Neuronal stem cell (in vitro differentiated cells): ENCODE measurements around the gene MAPK4.
A peak's percentile ranks its signal among the peaks of the same experiment; 100 is the strongest.

Source experiments
- DNase-seq: peaks from one replicate; pipeline ENCODE4 v3.0.0-alpha.2; 2013; ENCODE audit warnings: low spot score
- H2AFZ ChIP-seq: one replicate; pipeline ENCODE4 v1.6.1; 2013; ENCODE audit warnings: mild to moderate bottlenecking, low read length, inconsistent platforms
- H2AK5ac ChIP-seq: 2 replicates; pipeline ENCODE4 v1.6.1; 2013; ENCODE audit warnings: low read depth, mild to moderate bottlenecking, inconsistent platforms, low read length, moderate library complexity, mixed read lengths
- H2BK120ac ChIP-seq: 2 replicates; pipeline ENCODE4 v1.6.1; 2013; ENCODE audit warnings: low read depth, mild to moderate bottlenecking, inconsistent platforms, low read length, moderate library complexity, mixed read lengths
- H2BK12ac ChIP-seq: one replicate; pipeline ENCODE4 v1.6.1; 2013; ENCODE audit warnings: low read length, inconsistent platforms
- H2BK15ac ChIP-seq: 2 replicates; pipeline ENCODE4 v1.6.1; 2013; ENCODE audit warnings: mild to moderate bottlenecking, low read length, inconsistent platforms, mixed read lengths
- H2BK5ac ChIP-seq: one replicate; pipeline ENCODE4 v1.6.1; 2013; ENCODE audit warnings: inconsistent platforms, mild to moderate bottlenecking, low read length, moderate library complexity
- H3K14ac ChIP-seq: one replicate; pipeline ENCODE4 v1.6.1; 2013; ENCODE audit warnings: low read length, inconsistent platforms
- H3K18ac ChIP-seq: 2 replicates; pipeline ENCODE4 v1.6.1; 2013; ENCODE audit warnings: low read length, inconsistent platforms
- H3K23ac ChIP-seq: 2 replicates; pipeline ENCODE4 v1.6.1; 2013; ENCODE audit warnings: low read depth, mild to moderate bottlenecking, mixed read lengths, low read length, inconsistent platforms; ENCODE audit not compliant: poor library complexity
- H3K27ac ChIP-seq: replicated peaks from 3 replicates; pipeline ENCODE4 v1.5.1; 2013; ENCODE audit warnings: low read length, inconsistent platforms
- H3K27me3 ChIP-seq, 3 experiments: 2 replicates each; pipeline ENCODE4 v1.6.1; 2013; ENCODE audit warnings: low read length in 3 of 3, mild to moderate bottlenecking in 2 of 3, inconsistent platforms in 1 of 3, low read depth in 1 of 3, mixed read lengths in 1 of 3, moderate library complexity in 1 of 3; ENCODE audit not compliant: control insufficient read depth in 3 of 3, insufficient read depth in 3 of 3
- H3K36me3 ChIP-seq, 2 donors: replicated peaks in 1 of 2; 2 replicates each; pipeline ENCODE4 v1.6.1; 2013; ENCODE audit warnings: low read length in 2 of 2; ENCODE audit not compliant: control insufficient read depth in 2 of 2, insufficient read depth in 2 of 2
- H3K4ac ChIP-seq: 2 replicates; pipeline ENCODE4 v1.6.1; 2013; ENCODE audit warnings: inconsistent platforms, mild to moderate bottlenecking, low read length, moderate library complexity
- H3K4me1 ChIP-seq, 2 donors: 1 replicate in 1 of 2; 2 replicates in 1 of 2; pipeline ENCODE4 v1.6.1; 2013; ENCODE audit warnings: low read length in 2 of 2, low read depth in 1 of 2; ENCODE audit not compliant: control insufficient read depth in 2 of 2, insufficient read depth in 1 of 2
- H3K4me2 ChIP-seq: one replicate; pipeline ENCODE4 v1.6.1; 2013; ENCODE audit warnings: mild to moderate bottlenecking, low read length, inconsistent platforms; ENCODE audit not compliant: insufficient read depth, poor library complexity, severe bottlenecking
- H3K4me3 ChIP-seq, 2 donors: 2 replicates each; pipeline ENCODE4 v1.5.1; 2013; ENCODE audit warnings: low read length in 2 of 2, mild to moderate bottlenecking in 2 of 2, inconsistent platforms in 1 of 2, moderate library complexity in 1 of 2
- H3K79me1 ChIP-seq: one replicate; pipeline ENCODE4 v1.6.1; 2013; ENCODE audit warnings: low read depth, mild to moderate bottlenecking, inconsistent platforms, low read length, moderate library complexity
- H3K9ac ChIP-seq: one replicate; pipeline ENCODE4 v1.6.1; 2013; ENCODE audit warnings: mild to moderate bottlenecking, low read depth, low read length, inconsistent platforms; ENCODE audit not compliant: poor library complexity
- H3K9me3 ChIP-seq, 2 donors: replicated peaks in 1 of 2; 2 replicates each; pipeline versions ENCODE3 to v1.6.1; 2013; ENCODE audit warnings: low read length in 2 of 2, mild to moderate bottlenecking in 2 of 2, inconsistent platforms in 1 of 2, low read depth in 1 of 2, mixed read lengths in 1 of 2, moderate library complexity in 1 of 2; ENCODE audit not compliant: control insufficient read depth in 2 of 2, insufficient read depth in 1 of 2
- H4K8ac ChIP-seq: one replicate; pipeline ENCODE4 v1.6.1; 2013; ENCODE audit warnings: low read depth, mild to moderate bottlenecking, inconsistent platforms, low read length, moderate library complexity
- H4K91ac ChIP-seq: one replicate; pipeline ENCODE4 v1.6.1; 2013; ENCODE audit warnings: low read length, low read depth, mild to moderate bottlenecking, inconsistent platforms; ENCODE audit not compliant: poor library complexity
- WGBS, 2 donors: extraction: QIAGEN DNeasy Blood & Tissue Kit; methylation state at CpG; one replicate each; pipeline ENCODE4 v1.1.7; 2013; ENCODE audit warnings: missing lambda C conversion rate in 2 of 2, mixed read lengths in 1 of 2; ENCODE audit not compliant: insufficient read length in 2 of 2, insufficient replicate concordance in 1 of 2; ENCODE audit errors: extremely low coverage in 2 of 2; 5-methylcytosine and 5-hydroxymethylcytosine counted together

MAPK4 gene

GRCh38 chr18:50749945-50750344 lies 190.1 kb downstream of the MAPK4 start:
- Histone ChIP-seq H2AFZ (peak overlapping the region; percentile 3), H2BK120ac (no peak overlapping the region), H2BK15ac (no peak overlapping the region), H3K4ac (no peak overlapping the region), H4K8ac (no peak overlapping the region), H3K36me3 (no peaks in the 10 kb centered on the region), H2BK5ac (no peak overlapping the region), H4K91ac (no peak overlapping the region), H3K14ac (no peak overlapping the region), H2BK12ac (no peak overlapping the region), H3K4me3 (no peak overlapping the region), H3K27ac (no peak overlapping the region), H3K9ac (no peak overlapping the region), H3K9me3 (peaks cover 3 to 5% of the 10 kb centered on the region in 2 donors), H3K27me3 (peaks cover 0 to 2% (median 2%) of the 10 kb centered on the region in 3 experiments), H3K23ac (no peak overlapping the region), H3K4me1 (peaks cover 16 to 30% of the 10 kb centered on the region in 2 donors), H2AK5ac (no peak overlapping the region), H3K79me1 (no peaks in the 10 kb centered on the region), H3K4me2 (no peak overlapping the region), H3K18ac (no peak overlapping the region)
- no peak for DNase-seq
- WGBS, 2 donors = no CpG with 5 or more reads among the region's 4 CpGs

- Histone ChIP-seq H3K4ac (no peak overlapping the region), H4K91ac (no peak overlapping the region), H3K9ac (no peak overlapping the region), H3K23ac (no peak overlapping the region), H2BK120ac (no peak overlapping the region), H2BK15ac (no peak overlapping the region), H2BK12ac (no peak overlapping the region), H3K79me1 (no peaks in the 10 kb centered on the region), H3K14ac (no peak overlapping the region), H3K9me3 (peaks cover 4 to 5% of the 10 kb centered on the region in 2 donors), H4K8ac (no peak overlapping the region), H3K36me3 (no peaks in the 10 kb centered on the region), H3K18ac (peak overlapping the region; percentile 68), H2AFZ (no peak overlapping the region), H3K4me1 (peaks cover 16 to 30% of the 10 kb centered on the region in 2 donors), H3K27ac (no peak overlapping the region), H3K4me2 (no peak overlapping the region), H2BK5ac (no peak overlapping the region), H3K4me3 (no peak overlapping the region), H3K27me3 (peaks cover 0 to 3% (median 2%) of the 10 kb centered on the region in 3 experiments), H2AK5ac (no peak overlapping the region)
- DNase-seq = no peak
- no CpG with 5 or more reads among the region's 2 CpGs for WGBS, 2 donors
Observed at GRCh38 chr18:50750546-50750945, 190.7 kb downstream of the MAPK4 start.

DNA sequence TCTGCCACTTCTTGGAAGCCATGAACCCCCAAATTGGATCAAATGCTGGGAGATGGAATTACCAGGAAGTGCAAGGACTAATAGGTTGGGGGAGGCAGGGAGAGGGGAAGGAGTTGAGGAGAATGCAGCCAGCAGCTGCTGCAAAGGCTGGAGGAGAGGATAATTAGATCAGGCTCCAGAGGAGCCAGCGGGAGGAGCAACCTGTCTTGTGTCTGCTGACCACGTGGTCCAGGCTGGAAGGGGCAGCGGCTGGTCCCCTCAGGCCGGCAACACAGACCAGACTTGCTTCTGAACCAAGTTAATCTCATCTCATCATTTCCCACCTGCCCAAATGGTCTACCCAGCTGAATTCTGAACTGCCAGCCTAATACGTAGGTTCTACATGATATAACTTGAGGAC lies 191.6 kb downstream of the MAPK4 start:
- Histone ChIP-seq H2AFZ (no peak overlapping the region), H3K4ac (no peak overlapping the region), H3K14ac (no peak overlapping the region), H2AK5ac (no peak overlapping the region), H3K27me3 (peaks cover 0 to 5% (median 2%) of the 10 kb centered on the region in 3 experiments), H3K23ac (no peak overlapping the region), H3K4me1 (peaks cover 16 to 30% of the 10 kb centered on the region in 2 donors), H4K8ac (no peak overlapping the region), H3K4me2 (no peak overlapping the region), H4K91ac (no peak overlapping the region), H2BK12ac (no peak overlapping the region), H3K79me1 (no peaks in the 10 kb centered on the region), H3K18ac (no peak overlapping the region), H3K36me3 (no peaks in the 10 kb centered on the region), H3K27ac (no peak overlapping the region), H3K9ac (no peak overlapping the region), H2BK15ac (no peak overlapping the region), H2BK5ac (no peak overlapping the region), H2BK120ac (no peak overlapping the region), H3K4me3 (no peak overlapping the region), H3K9me3 (peaks cover 4 to 5% of the 10 kb centered on the region in 2 donors)
- no peak for DNase-seq
- no CpG with 5 or more reads among the region's 5 CpGs for WGBS, 2 donors

- Histone ChIP-seq H3K14ac (no peak overlapping the region), H2BK15ac (no peak overlapping the region), H3K4me3 (no peak overlapping the region), H3K4me1 (peaks cover 16 to 30% of the 10 kb centered on the region in 2 donors), H3K79me1 (no peaks in the 10 kb centered on the region), H4K91ac (no peak overlapping the region), H2BK12ac (no peak overlapping the region), H3K4me2 (no peak overlapping the region), H2AFZ (no peak overlapping the region), H3K23ac (no peak overlapping the region), H3K36me3 (no peaks in the 10 kb centered on the region), H3K27me3 (peaks cover 0 to 10% (median 0%) of the 10 kb centered on the region in 3 experiments), H2BK120ac (no peak overlapping the region), H4K8ac (no peak overlapping the region), H3K9ac (no peak overlapping the region), H3K18ac (no peak overlapping the region), H3K9me3 (peaks cover 4 to 5% of the 10 kb centered on the region in 2 donors), H2BK5ac (no peak overlapping the region), H2AK5ac (no peak overlapping the region), H3K4ac (no peak overlapping the region), H3K27ac (no peak overlapping the region)
- no peak for DNase-seq
- no CpG with 5 or more reads among the region's 1 CpG for WGBS, 2 donors
Observed at GRCh38 chr18:50751947-50752346, 192.1 kb downstream of the MAPK4 start.
